ENCODE results near the gene ANLN.
A peak's percentile ranks its signal among the peaks of the same experiment; 100 is the strongest.
"Not testable (repeated sequence)": the region's sequence is repeated elsewhere in the genome, so short reads cannot be mapped to it uniquely, and the experiment has no call there.

Gene ANLN

GRCh38 chr7:36389371-36390198 lies at the start of gene ANLN:
TSS of gene ANLN (plus strand) at chr7:36389862. CDS start at chr7:36390027, 165 bp downstream.
- peak; percentile 60 to 72 for DNase-seq (ENCODE audit: low read depth in 2 of 2)

DNA sequence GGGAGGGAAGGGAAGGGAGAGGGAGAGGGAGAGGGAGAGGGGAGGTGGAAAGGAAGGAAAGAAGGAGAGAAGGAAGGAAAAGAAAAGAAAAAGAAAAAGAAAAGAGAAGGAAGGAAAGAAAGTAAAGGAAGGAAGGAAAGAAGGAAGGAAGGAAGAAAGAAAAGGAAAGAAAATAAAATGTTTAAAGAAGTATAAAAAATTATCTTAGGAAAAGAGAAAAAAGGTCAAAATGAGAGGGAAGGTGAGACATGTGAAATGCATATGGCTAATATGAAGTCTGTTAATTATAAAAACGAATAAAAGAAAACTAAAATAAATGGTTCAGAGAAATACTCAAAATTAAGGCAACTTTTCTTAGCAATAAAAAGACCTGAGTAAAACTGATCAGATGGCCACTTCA lies 46.1 kb upstream of the ANLN start:
- no peak for DNase-seq (ENCODE audit: low read depth in 2 of 2)

- no peak for DNase-seq (ENCODE audit: low read depth in 2 of 2)
These were observed 45.0 kb upstream of the ANLN start for GRCh38 chr7:36344622-36345021.

- no peak for DNase-seq (ENCODE audit: low read depth in 2 of 2)
These were observed 43.3 kb upstream of the ANLN start for GRCh38 chr7:36346260-36346831.

DNA sequence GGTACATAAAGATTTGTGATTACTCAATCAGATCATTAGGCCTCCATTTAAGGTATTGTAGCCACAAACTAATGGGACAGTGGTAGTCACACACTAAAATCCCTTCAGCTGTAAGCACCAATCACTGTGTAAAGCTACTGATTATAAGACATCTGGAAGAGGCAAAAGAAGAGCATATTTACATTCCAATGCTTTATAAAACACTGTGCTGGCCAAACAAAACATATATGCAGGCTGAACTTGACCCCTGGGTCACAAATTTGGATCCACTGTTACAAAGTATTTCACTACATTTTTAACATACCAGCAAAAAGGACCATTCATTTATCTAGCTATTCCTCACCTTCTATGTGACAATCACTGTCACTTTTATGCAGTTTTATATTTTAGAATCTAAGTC lies 41.4 kb upstream of the ANLN start:
- DNase-seq (ENCODE audit: low read depth in 2 of 2) = no peak

DNA sequence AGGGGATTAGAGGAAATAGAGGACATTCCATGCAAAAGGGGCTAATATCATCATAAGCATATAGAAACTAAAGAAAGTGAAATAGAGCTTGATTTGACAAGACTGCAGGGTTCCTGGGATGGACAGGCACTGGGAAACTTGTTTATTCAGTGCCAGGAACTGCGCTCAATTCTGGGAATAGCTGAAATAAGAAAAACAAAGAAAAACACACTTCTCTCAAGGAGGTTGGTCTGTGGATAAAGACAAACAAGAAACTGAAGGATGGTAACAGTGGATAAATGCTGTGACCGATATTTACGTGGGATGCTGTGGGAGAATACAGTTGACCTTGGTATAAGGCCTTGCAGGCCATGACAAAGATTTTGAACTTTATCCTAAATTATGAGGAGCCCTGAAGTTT lies 40.9 kb upstream of the ANLN start:
- no peak for DNase-seq (ENCODE audit: low read depth in 2 of 2)

- DNase-seq (ENCODE audit: low read depth in 2 of 2) = no peak
These were observed 40.0 kb upstream of the ANLN start for GRCh38 chr7:36349626-36350025.

DNA sequence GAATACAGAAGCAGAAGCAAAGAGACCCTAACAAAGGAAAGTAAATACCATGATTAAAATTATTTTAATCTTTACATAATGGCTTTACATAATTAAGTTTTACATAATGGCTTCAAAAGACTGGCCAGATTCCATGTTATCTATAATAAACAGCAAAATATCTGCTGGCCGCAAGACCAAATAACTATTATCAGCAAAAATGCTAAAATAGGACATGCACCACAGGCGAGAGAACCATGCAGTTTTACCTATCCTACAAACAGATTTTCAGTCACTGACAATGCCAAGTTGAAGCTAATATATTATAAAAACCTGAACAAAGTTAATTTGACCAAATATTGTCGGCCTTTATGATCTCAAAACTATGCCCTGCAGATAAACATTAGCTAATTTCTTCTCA lies 34.2 kb upstream of the ANLN start:
- DNase-seq (ENCODE audit: low read depth in 2 of 2) = no peak

GRCh38 chr7:36357054-36357453 lies 32.6 kb upstream of the ANLN start:
- no peak for DNase-seq (ENCODE audit: low read depth in 2 of 2)

DNA sequence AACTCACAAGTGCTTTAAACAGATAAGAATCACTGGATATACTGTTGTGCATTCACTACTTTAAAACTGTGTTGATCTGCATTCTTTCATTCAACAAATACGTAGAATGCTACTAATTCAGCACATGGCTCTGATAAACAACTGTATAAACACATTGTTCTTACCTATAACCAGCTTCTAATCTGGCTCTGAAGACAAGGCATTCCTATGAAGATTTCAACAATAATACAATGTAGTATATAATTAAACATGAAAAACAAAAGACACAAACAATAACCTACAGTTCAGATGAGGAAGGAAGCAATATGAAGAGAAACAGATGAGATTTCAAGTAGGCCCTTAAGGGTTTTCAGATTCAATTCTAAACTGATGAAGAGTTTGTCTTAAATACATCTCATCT lies 31.1 kb upstream of the ANLN start:
- DNase-seq (ENCODE audit: low read depth in 2 of 2) = no peak

DNA sequence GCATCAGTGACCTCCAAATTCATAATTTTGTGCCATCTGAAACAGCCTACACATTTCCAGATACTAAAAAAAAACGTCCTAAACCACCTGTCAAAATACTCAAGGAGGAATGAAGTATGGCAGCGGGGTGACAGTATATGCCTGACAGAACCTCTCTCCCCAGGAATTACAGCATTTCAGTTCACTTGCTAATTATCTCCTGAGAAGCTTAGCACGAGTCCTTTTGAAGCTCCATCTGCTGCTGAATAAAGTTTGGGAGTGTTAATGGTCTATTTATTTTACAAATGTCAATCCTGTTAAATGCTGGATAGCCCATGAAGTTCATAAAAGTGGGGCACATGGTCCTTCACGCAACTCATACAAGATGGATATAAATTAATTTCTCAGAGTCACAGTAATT lies 29.4 kb upstream of the ANLN start:
- DNase-seq (ENCODE audit: low read depth in 2 of 2) = no peak

DNA sequence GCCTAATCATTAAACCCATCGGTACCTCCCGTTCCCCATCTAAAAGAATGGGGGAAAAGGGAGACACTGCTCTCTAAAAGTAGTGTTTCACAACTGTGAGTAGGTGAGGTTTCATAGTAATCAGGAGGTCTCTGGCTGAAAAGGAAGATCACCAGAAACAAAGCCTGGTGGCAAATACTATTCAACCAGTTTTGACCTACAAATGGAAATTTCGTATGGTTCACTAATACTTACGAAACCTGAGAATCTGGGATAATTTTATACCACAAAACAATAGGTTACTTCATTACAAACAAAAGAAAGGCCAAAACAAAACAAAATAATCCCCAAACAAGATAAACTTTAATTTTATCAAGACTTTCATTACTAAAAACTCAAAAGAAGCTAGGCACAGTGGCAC lies 28.4 kb upstream of the ANLN start:
- no peak for DNase-seq (ENCODE audit: low read depth in 2 of 2)

GRCh38 chr7:36363515-36363914 lies 26.1 kb upstream of the ANLN start:
- DNase-seq (ENCODE audit: low read depth in 2 of 2) = no peak

DNA sequence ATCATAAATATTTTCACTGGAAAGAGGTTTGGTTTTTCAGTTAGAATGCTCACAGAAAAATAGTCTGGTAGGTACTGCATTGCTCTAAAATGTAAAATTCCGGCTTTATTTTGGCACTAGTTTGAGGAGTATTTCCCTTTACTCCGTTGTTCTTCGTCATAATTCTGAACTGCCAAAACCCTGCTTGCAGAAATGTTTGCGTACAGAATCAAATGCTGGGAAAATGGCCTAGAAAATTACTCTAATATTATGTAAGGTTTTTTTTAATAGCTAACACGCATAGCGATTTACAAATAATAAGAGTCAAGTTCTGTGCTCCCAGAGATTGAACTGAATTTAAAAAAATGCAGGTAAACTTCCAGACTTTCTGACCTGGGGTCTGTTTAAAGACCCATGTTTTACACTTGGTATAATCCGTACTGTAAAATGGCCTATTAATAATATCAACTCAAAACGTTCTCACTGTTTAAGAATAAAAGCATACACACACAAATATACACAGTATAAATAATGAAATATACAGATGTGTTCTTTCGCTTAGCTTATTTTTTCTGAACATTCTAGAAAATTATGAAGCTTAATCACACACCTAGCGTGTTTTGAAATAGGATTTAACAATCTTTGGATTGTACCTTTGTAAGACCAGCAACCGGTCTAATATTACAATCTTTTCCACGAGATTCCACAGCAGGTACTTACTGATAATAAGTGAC lies 23.5 kb upstream of the ANLN start:
- DNase-seq (ENCODE audit: low read depth in 2 of 2) = no peak

GRCh38 chr7:36366718-36367560 lies 22.7 kb upstream of the ANLN start:
- DNase-seq (ENCODE audit: low read depth in 2 of 2) = peak; percentile 84 to 87

DNA sequence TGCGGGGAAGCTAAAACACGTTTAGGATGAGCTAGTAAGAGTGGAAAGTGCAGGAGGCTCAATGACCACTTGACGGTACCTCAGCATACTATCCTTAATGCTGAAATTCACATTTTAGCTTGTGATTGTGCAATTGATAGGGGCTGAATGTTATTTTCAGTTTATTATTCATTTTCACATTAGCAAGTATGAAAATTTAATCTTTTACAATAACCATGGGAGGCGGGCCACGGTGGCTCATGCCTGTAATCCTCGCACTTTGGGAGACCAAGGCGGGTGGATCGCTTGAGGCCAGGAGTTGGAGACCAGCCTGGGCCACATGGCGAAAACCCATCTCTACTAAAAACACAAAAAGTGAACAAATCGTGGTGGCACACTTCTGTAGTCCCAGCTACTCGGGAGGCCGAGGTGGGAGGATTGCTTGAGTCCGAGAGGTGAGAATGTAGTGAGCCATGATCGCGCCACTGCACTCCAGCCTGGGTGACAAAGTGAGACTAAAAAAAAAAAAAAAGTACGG lies 22.0 kb upstream of the ANLN start:
- DNase-seq (ENCODE audit: low read depth in 2 of 2) = no peak

DNA sequence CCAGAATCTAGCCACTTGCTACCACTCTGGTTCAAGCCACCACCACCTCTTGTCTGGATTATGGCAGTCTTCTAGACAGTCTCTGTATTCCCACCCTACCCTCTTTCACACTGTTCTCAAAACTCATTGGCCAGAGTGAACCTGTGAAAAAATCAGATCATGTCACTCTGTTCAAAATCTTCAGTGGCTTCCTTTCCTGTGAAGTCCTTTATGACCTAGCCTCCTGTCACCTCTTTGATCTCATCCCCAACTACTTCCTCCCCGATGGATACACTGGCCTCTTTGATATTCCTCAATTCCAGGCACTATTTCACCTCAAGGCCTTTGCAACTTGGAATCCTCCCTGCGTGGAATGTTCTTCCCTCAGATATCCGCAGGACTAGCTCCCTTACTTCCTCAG lies 21.2 kb upstream of the ANLN start:
- DNase-seq (ENCODE audit: low read depth in 2 of 2) = no peak

DNA sequence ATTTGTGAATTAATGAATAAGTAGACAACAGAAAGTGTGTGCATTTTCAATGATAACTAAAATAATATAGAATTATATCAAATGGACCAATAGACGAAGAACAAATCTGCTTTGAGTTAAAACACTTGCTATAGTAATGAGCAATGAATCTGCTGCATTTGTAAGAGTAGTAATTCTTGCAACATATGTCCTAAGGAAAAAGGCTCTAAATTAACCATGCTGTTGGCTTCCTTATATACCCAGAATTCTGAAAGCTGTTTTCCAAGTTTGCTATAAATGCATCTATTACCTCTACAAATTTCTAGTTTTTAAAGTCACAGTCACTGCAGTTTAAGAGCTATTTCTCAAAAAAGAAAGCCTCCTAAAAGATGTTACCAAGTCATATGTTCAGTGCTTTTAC lies 20.5 kb upstream of the ANLN start:
- no peak for DNase-seq (ENCODE audit: low read depth in 2 of 2)

DNA sequence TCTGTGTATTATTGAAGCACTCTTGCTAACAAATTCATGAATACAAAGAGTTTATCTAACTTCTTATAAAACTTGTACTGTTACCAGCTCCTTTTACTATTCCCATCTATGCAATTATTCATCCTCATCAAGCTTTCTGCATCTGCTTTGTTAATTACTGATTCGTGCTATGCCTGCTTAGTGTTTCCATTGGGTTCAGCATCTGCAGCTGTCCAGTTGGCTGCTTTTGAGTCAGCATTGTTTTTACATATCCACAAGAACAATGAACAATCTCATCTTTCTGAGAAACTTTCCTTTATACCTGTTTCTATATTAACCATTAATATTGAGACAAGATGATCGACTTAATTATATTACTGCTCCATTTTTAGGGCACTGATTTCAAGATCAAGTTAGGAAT lies 19.6 kb upstream of the ANLN start:
- no peak for DNase-seq (ENCODE audit: low read depth in 2 of 2)

- DNase-seq (ENCODE audit: low read depth in 2 of 2) = no peak
These were observed 17.5 kb upstream of the ANLN start for GRCh38 chr7:36372156-36372555.

- not testable (repeated sequence) for DNase-seq (ENCODE audit: low read depth in 2 of 2)
These were observed 11.1 kb upstream of the ANLN start for GRCh38 chr7:36378555-36378954.

Data from stimulated activated CD8-positive, alpha-beta memory T cell treated with anti-CD3 and anti-CD28 coated beads, Interleukin-2, amount 100 ng/mL, for 1 hour (primary cell).